Neural progenitor cell (in vitro differentiated cells): ENCODE results near the gene PANK2.

Experiments
- EZH2 ChIP-seq: fragments of 200-600 bp; sonication (generic); IDR thresholded peaks from 2 replicates; pipeline ENCODE4 v1.6.1; 2017; ENCODE audit warnings: antibody characterized with exemption, mild to moderate bottlenecking, moderate library complexity
- EZH2phosphoT487 ChIP-seq: fragments of 200-600 bp; sonication (generic); IDR thresholded peaks from 2 replicates; pipeline ENCODE4 v1.6.1; 2017; ENCODE audit warnings: antibody characterized with exemption
- TF ChIP-seq, protein P1 (sequence below): fragments of 200-600 bp; sonication (generic); IDR thresholded peaks from 2 replicates; pipeline ENCODE4 v1.5.1; 2017; ENCODE audit warnings: antibody characterized with exemption, mild to moderate bottlenecking

DNA sequence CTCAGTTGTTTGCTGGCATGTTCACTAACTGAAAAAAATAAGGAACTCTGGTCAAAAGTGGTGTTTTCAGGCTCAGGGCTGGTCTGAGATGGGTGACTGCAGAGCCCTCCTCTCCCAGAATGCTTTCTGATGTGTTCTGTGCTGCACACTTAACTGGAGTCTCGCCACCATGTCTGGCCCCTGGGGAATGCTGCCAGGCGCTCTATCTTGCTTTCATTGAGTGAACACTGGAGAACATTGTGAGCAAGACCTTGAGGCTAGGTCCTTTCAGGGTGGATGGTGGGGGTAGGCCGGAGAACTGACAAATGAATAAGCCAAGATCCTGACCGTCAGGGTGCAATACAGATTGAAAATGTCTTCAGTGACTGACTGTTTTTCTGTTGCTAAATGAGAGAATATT lies 19.5 kb downstream of the PANK2 start:
- TF ChIP-seq, protein P1, sequence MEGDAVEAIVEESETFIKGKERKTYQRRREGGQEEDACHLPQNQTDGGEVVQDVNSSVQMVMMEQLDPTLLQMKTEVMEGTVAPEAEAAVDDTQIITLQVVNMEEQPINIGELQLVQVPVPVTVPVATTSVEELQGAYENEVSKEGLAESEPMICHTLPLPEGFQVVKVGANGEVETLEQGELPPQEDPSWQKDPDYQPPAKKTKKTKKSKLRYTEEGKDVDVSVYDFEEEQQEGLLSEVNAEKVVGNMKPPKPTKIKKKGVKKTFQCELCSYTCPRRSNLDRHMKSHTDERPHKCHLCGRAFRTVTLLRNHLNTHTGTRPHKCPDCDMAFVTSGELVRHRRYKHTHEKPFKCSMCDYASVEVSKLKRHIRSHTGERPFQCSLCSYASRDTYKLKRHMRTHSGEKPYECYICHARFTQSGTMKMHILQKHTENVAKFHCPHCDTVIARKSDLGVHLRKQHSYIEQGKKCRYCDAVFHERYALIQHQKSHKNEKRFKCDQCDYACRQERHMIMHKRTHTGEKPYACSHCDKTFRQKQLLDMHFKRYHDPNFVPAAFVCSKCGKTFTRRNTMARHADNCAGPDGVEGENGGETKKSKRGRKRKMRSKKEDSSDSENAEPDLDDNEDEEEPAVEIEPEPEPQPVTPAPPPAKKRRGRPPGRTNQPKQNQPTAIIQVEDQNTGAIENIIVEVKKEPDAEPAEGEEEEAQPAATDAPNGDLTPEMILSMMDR = no peak
- TF ChIP-seq EZH2 (no peak), EZH2phosphoT487 (no peak)
